CD4-positive, alpha-beta T cell (primary cell): Measurements from ENCODE around the gene MAJIN. TPM values are rescaled to one million over a fixed set of nuclear protein-coding genes. Genes with fewer than 3 reads are reported as not detected.

ENCODE experiments used
- ATAC-seq: fragments of 200-7000 bp; cut with Tn5 transposase; one replicate; pipeline ENCODE4 v1.10.0; 2022; ENCODE audit warnings: mild to moderate bottlenecking; ENCODE audit not compliant: poor library complexity
- CTCF ChIA-PET: fragments of 350-600 bp; sonication (Branson Sonifier 250); formaldehyde crosslinking; loops from one replicate; lab custom pipeline; 2021; ENCODE audit warnings: antibody characterized with exemption, inconsistent platforms; lab: Charles Lee
- POLR2A ChIA-PET: fragments of 350-600 bp; sonication (Branson Sonifier 250); formaldehyde crosslinking; loops from one replicate; lab custom pipeline; 2021; ENCODE audit warnings: antibody characterized with exemption, inconsistent platforms; lab: Charles Lee
- DNase-seq, 14 experiments: peaks; one replicate each; pipeline ENCODE4 v3.0.0-alpha.2; 2013 to 2020; ENCODE audit warnings: mixed read lengths in 2 of 14
- H3K27ac ChIP-seq, 2 donors: one replicate each; pipeline versions ENCODE4 v1.5.1 to v1.7.0; 2013; ENCODE audit warnings: low read length in 2 of 2, low read depth in 1 of 2, mild to moderate bottlenecking in 1 of 2
- H3K27me3 ChIP-seq, 2 experiments: 1 replicate in 1 of 2; 2 replicates in 1 of 2; pipeline versions ENCODE4 v1.6.1 to v1.7.0; 2013; ENCODE audit warnings: low read length in 2 of 2, control low read depth in 1 of 2, mild to moderate bottlenecking in 1 of 2, moderate library complexity in 1 of 2; ENCODE audit not compliant: insufficient read depth in 2 of 2, control insufficient read depth in 1 of 2
- H3K36me3 ChIP-seq: one replicate; pipeline ENCODE4 v1.6.1; 2013; ENCODE audit warnings: low read length, control low read depth; ENCODE audit not compliant: insufficient read depth
- H3K4me1 ChIP-seq: one replicate; pipeline ENCODE4 v1.6.1; 2013; ENCODE audit warnings: low read length, control low read depth; ENCODE audit not compliant: insufficient read depth
- H3K4me3 ChIP-seq: one replicate; pipeline ENCODE4 v1.5.1; 2013; ENCODE audit warnings: mild to moderate bottlenecking, low read length, moderate library complexity
- H3K9me3 ChIP-seq, 2 experiments: 1 replicate in 1 of 2; 2 replicates in 1 of 2; pipeline versions ENCODE4 v1.6.1 to v1.7.0; 2013; ENCODE audit warnings: low read length in 2 of 2, mild to moderate bottlenecking in 2 of 2, control low read depth in 1 of 2, moderate library complexity in 1 of 2; ENCODE audit not compliant: control insufficient read depth in 1 of 2, insufficient read depth in 1 of 2
- H3K27ac Mint-ChIP-seq: one replicate; pipeline ENCODE4 v1.8.0; 2020; ENCODE audit warnings: mixed read lengths
- H3K27me3 Mint-ChIP-seq: one replicate; pipeline ENCODE4 v1.8.0; 2021; ENCODE audit warnings: mixed read lengths
- H3K36me3 Mint-ChIP-seq: one replicate; pipeline ENCODE4 v1.8.0; 2021; ENCODE audit warnings: low read depth, mixed read lengths
- H3K4me1 Mint-ChIP-seq: one replicate; pipeline ENCODE4 v1.8.0; 2021; ENCODE audit warnings: low read depth, mixed read lengths
- H3K4me3 Mint-ChIP-seq: one replicate; pipeline ENCODE4 v1.8.0; 2020; ENCODE audit warnings: mild to moderate bottlenecking, mixed read lengths
- H3K9me3 Mint-ChIP-seq: one replicate; pipeline ENCODE4 v1.8.0; 2020; ENCODE audit warnings: mixed read lengths
- intact Hi-C, 2 experiments: fragments of 100-400 bp; cut with DNase I in 1 of 2; cut with micrococcal nuclease in 1 of 2; formaldehyde crosslinking; loops; one replicate each; pipeline versions ENCODE4 v1.15.1 to v1.9.0; 2023 to 2025; cut with DNase I, micrococcal nuclease
- total RNA-seq, 174 experiments: library from RNA in 2 of 174; stranded (reverse) in 2 of 174; gene quantifications; one replicate each; pipeline ENCODE4 v1.2.3 and lab custom pipeline; 2021 to 2026
- TF ChIP-seq, protein P1 (sequence below): fragments of 200-600 bp; IDR thresholded peaks from one replicate; pipeline ENCODE4 v1.8.0; 2022; ENCODE audit warnings: antibody characterized with exemption, mild to moderate bottlenecking

Gene MAJIN
- total RNA-seq, 2 experiments from 2014 or later = 0.50 to 0.55 TPM

DNA sequence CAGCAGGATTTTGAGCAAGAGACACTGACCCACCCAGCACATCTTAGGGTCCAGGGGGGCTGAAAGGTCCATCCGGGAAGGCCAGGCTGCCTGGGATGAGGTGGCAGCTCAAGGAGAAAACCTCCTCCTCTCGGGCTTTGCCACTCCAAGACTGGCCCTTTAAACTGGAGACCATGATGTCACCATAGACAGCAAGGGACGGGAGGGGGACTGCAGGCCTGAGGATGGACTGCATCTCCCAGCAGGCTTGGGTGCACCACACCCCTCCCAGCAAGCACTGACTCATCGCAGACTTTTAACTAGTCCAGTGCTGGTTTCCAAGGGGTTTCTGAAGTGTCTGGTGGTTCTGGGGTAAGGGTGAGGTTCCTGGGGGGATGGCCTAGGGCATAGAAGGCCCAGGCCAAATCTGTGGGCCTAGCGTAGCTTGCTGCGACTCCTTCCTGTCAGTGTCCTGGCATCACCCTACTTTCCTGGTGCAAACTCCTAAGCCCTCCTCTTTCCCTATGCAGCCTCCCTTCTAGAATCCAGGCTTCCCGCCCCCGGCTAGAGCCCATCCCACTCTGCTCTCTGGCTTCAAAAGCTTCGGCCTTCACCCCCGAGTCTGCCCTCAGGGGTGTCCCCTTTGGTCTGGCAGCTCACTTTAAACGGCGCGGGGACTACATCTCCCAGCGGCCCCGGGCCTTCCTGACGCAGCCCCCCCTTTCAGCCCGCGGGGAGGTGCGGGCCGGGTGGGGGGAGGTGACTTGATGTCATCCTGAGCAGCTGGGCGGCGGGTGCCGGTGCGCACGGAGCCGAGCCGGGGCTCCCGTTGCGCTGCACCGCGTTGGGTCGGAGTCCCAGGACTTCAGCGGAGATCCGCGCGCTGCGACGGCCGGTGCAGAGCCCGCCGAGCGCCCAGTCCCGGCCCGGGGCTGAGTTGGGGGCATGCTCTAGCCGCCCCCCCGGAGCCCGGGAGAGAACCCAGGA lies 47.7 kb downstream of the MAJIN start, which contains the start of gene PPP2R5B:
PPP2R5B (plus strand) TSS at position 746 of the 966 bp plus-strand sequence. CDS start 1,046 bp downstream, outside the sequence.
- H3K4me3 ChIP-seq = peak within 1 kb of the TSS; percentile 69
- peak within 1 kb of the TSS; percentile 73 to 89 for H3K27ac ChIP-seq
- peaks cover 11% of the 10 kb centered on the region for H3K36me3 ChIP-seq
- DNase-seq (peak; percentile 79 to 95 (median 90)), ATAC-seq (peak; percentile 92)
- peaks cover 30% of the 10 kb centered on the region for H3K4me1 ChIP-seq
- Mint-ChIP-seq H3K36me3 (peaks cover 6% of the 10 kb centered on the region), H3K27ac (peak within 1 kb of the TSS; percentile 97), H3K4me1 (peaks cover 13% of the 10 kb centered on the region), H3K9me3 (no peaks in the 10 kb centered on the region), H3K4me3 (peak within 1 kb of the TSS; percentile 95), H3K27me3 (no peaks in the 10 kb centered on the region)
- ChIA-PET POLR2A (interaction anchor here (0.6 to 2.5 kb wide), 19 partner anchors 9 to 581 kb away, joined by 3 to 15 read pairs (median 5); partner anchors contain the start of genes ARL2, EHD1, FAU and MAJIN), CTCF (interaction anchor here (0.7 to 1.4 kb wide), 4 partner anchors 30 to 90 kb away, joined by 3 to 8 read pairs (median 3); partner anchors contain the start of genes ARL2 and CDC42BPG)
- H3K27me3 ChIP-seq = no peaks in the 10 kb centered on the region
- TF ChIP-seq, protein P1, sequence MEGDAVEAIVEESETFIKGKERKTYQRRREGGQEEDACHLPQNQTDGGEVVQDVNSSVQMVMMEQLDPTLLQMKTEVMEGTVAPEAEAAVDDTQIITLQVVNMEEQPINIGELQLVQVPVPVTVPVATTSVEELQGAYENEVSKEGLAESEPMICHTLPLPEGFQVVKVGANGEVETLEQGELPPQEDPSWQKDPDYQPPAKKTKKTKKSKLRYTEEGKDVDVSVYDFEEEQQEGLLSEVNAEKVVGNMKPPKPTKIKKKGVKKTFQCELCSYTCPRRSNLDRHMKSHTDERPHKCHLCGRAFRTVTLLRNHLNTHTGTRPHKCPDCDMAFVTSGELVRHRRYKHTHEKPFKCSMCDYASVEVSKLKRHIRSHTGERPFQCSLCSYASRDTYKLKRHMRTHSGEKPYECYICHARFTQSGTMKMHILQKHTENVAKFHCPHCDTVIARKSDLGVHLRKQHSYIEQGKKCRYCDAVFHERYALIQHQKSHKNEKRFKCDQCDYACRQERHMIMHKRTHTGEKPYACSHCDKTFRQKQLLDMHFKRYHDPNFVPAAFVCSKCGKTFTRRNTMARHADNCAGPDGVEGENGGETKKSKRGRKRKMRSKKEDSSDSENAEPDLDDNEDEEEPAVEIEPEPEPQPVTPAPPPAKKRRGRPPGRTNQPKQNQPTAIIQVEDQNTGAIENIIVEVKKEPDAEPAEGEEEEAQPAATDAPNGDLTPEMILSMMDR = no peak
- no peaks in the 10 kb centered on the region for H3K9me3 ChIP-seq
- intact Hi-C loops = loop anchor here in 1 of 2 experiments (1.0 to 5.0 kb wide), 5 partner anchors 46 to 237 kb away; partner anchors contain the start of genes CDCA5, EHD1, SNX15 and ZFPL1

DNA sequence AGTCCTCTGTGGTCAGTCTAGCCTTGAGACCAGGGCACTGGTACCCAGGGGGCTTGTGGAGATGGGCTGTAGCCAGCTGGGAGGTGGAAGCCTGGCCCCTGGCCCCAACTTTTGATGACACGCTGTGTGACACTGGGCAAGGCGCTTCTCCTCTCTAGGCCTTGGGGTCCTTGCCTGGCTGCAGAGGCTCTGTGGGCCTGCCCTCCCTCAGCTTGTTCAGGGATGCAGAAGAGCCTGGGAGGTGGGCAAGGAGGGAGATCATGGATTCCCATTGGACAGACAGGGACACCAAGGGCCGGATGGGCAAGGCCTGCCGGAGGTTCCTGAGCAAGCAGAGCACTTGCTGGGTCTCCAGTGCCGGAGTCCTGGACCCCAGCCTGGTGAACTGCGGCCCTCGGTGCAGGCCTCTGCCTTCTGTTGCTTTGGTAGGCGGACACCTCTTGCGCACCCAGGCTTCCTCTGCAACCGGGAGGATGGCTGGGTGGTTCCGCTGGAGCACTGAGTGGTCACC lies 48.7 kb downstream of the MAJIN start:
- Mint-ChIP-seq H3K4me1 (peaks cover 13% of the 10 kb centered on the region), H3K4me3 (peak overlapping the region; percentile 20), H3K27ac (no peak overlapping the region), H3K36me3 (peaks cover 6% of the 10 kb centered on the region), H3K27me3 (no peaks in the 10 kb centered on the region), H3K9me3 (no peaks in the 10 kb centered on the region)
- ChIA-PET POLR2A (interaction anchor here (1.1 to 2.5 kb wide), 3 partner anchors 65 to 194 kb away, joined by 3 to 8 read pairs (median 7); partner anchors contain the start of gene ZNHIT2), CTCF (interaction anchor here (1.4 kb wide), 1 partner anchor 79 kb away, joined by 3 read pairs; the partner anchor contains the start of gene CDC42BPG)
- peak overlapping the region in 1 of 2 donors; percentile 42 for H3K27ac ChIP-seq
- TF ChIP-seq, protein P1 = no peak
- peak in 2 of 14 experiments; percentile 4 to 42 for DNase-seq
- no peak for ATAC-seq
- intact Hi-C loops = loop anchor here in 1 of 2 experiments (5.0 kb wide), 3 partner anchors 159 to 236 kb away; partner anchors contain the start of genes CDCA5, ZFPL1 and ZNHIT2
- no peak overlapping the region for H3K4me3 ChIP-seq
- no peaks in the 10 kb centered on the region for H3K9me3 ChIP-seq
- peaks cover 6% of the 10 kb centered on the region for H3K36me3 ChIP-seq
- peaks cover 32% of the 10 kb centered on the region for H3K4me1 ChIP-seq
- no peaks in the 10 kb centered on the region for H3K27me3 ChIP-seq

DNA sequence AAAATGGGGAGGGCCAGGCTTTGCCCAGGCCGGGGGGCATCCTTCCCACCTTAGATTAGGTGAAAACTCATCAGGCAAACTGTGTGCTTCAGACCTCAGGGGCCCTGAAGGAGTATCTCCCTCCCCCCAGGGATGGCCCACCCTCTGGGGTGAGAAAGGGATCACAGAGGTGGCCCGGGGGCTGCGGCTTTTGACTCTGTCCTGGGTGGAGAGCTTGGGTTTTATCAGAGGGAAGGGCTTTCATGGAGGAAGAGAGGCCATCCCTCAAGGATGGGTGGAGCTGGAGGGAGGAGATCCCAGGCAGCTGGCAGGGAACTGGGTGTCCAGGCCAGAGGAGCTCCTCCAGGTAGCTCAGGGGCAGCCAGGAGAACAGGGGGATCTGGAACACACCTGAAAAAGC lies 50.5 kb downstream of the MAJIN start:
- ATAC-seq (no peak), DNase-seq (peak in 1 of 14 experiments; percentile 1)
- H3K4me3 ChIP-seq = no peak overlapping the region
- intact Hi-C loops = loop anchor here in 1 of 2 experiments (5.0 kb wide), 3 partner anchors 161 to 234 kb away; partner anchors contain the start of genes CDCA5, ZFPL1 and ZNHIT2
- no peaks in the 10 kb centered on the region for H3K36me3 ChIP-seq
- peaks cover 15% of the 10 kb centered on the region for H3K36me3 Mint-ChIP-seq
- no peak overlapping the region for H3K27ac ChIP-seq
- ChIA-PET POLR2A (no interaction called here), CTCF (no interaction called here)
- no peak overlapping the region for H3K4me3 Mint-ChIP-seq
- H3K27me3 ChIP-seq = no peaks in the 10 kb centered on the region
- no peaks in the 10 kb centered on the region for H3K27me3 Mint-ChIP-seq
- H3K4me1 ChIP-seq = peaks cover 46% of the 10 kb centered on the region
- H3K9me3 ChIP-seq = no peaks in the 10 kb centered on the region
- no peaks in the 10 kb centered on the region for H3K9me3 Mint-ChIP-seq
- TF ChIP-seq, protein P1 = no peak
- no peak overlapping the region for H3K27ac Mint-ChIP-seq
- peaks cover 32% of the 10 kb centered on the region for H3K4me1 Mint-ChIP-seq
